ENCODE results near the gene NIT1. TPM values are rescaled to one million over a fixed set of nuclear protein-coding genes. Genes with fewer than 3 reads are reported as not detected.

NIT1 gene
- total and polyA plus RNA-seq, 2 of the 8 experiments (the other 6 are each of a cell fraction or from before 2014, with no cell fraction given): 33.0 to 40.4 TPM

- no peak for TF ChIP-seq SRF (IDR thresholded peaks at IDR 0.05; ENCODE audit: low read depth, low read length)
- TF ChIP-seq CEBPB (IDR thresholded peaks at IDR 0.05; ENCODE audit: low read depth, low read length): no peak
Observed at GRCh38 chr1:161157867-161158266, 40.0 kb downstream of the NIT1 start (continued).

Data from H1 (cell line).